HEK293T (cell line): Measurements from ENCODE around the gene NPHP3.

Source experiments
- BHLHE40 ChIP-seq: fragments of 450-650 bp; IDR thresholded peaks from 2 replicates; pipeline ENCODE4 v1.6.1; 2016; ENCODE audit warnings: mild to moderate bottlenecking, moderate library complexity, borderline replicate concordance
- FOXA1 ChIP-seq: fragments of 450-650 bp; IDR thresholded peaks from 2 replicates; pipeline ENCODE4 v1.6.1; 2016; ENCODE audit warnings: mild to moderate bottlenecking
- FOXK2 ChIP-seq: fragments of 450-650 bp; IDR thresholded peaks from 2 replicates; pipeline ENCODE4 v1.6.1; 2016; ENCODE audit warnings: mild to moderate bottlenecking
- FOXM1 ChIP-seq: fragments of 450-650 bp; IDR thresholded peaks from 2 replicates; pipeline ENCODE4 v1.6.1; 2017; ENCODE audit warnings: mild to moderate bottlenecking, borderline replicate concordance
- LEF1 ChIP-seq: fragments of 450-650 bp; IDR thresholded peaks from 2 replicates; pipeline ENCODE4 v1.6.1; 2017; ENCODE audit warnings: mild to moderate bottlenecking, borderline replicate concordance
- TF ChIP-seq, protein P1 (sequence below): fragments of 450-650 bp; IDR thresholded peaks from 2 replicates; pipeline ENCODE4 v1.6.1; 2016

DNA sequence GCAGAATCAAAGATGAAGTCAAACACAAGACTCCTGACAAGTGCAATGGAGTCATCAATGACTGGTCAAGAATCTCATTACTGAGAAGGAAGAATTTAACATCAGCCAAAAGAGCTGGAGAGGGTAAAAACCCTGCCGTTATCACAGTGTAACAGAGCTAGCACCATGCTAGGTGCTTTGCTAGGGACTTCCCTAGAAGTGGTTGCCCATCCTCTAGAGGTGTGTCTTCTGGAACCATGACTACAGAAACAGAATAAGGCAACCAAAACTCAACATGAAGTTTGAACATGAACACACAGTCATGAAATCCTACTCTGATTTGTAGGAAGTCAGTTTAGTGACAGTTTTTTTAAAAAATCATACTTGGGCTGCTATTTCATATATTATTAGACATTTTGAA, 72.1 kb downstream of the NPHP3 start:
- TF ChIP-seq FOXA1 (no peak), LEF1 (no peak), BHLHE40 (no peak), FOXM1 (no peak), FOXK2 (no peak)
- TF ChIP-seq, protein P1, sequence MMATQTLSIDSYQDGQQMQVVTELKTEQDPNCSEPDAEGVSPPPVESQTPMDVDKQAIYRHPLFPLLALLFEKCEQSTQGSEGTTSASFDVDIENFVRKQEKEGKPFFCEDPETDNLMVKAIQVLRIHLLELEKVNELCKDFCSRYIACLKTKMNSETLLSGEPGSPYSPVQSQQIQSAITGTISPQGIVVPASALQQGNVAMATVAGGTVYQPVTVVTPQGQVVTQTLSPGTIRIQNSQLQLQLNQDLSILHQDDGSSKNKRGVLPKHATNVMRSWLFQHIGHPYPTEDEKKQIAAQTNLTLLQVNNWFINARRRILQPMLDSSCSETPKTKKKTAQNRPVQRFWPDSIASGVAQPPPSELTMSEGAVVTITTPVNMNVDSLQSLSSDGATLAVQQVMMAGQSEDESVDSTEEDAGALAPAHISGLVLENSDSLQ, result no peak
